ENCODE results near the gene SULF2. TPM values are rescaled to one million over a fixed set of nuclear protein-coding genes. Genes with fewer than 3 reads are reported as not detected.
A peak's percentile ranks its signal among the peaks of the same experiment; 100 is the strongest.

SULF2 gene
- total and polyA plus RNA-seq, 9 of the 15 experiments (the other 6 are each of a cell fraction or from before 2014, with no cell fraction given) = 0.33 TPM; not detected in 8

GRCh38 chr20:47620808-47621805 lies 164.2 kb downstream of the SULF2 start (continued):
- TF ChIP-seq STAT6 (CRISPR knock-in tag; IDR thresholded peaks at IDR 0.05) (no peak), RBFOX2 (IDR thresholded peaks at IDR 0.05; ENCODE audit: low read depth, low read length) (no peak), BRF2 (IDR thresholded peaks at IDR 0.05; ENCODE audit: borderline replicate concordance, insufficient read depth, insufficient read length) (no peak), IRF1 (CRISPR knock-in tag; IDR thresholded peaks at IDR 0.05; ENCODE audit: borderline replicate concordance) (no peak), C11orf30 (IDR thresholded peaks at IDR 0.05; ENCODE audit: low read depth) (0 out of 2 replicates have a peak, but pooled peaks have one; percentile 8), MCM7 (IDR thresholded peaks at IDR 0.05) (no peak), POLR2B (IDR thresholded peaks at IDR 0.05; ENCODE audit: low read depth, partially characterized antibody) (no peak), TEAD4 (IDR thresholded peaks at IDR 0.05; ENCODE audit: low read length) (peak; percentile 55), TEAD4 (CRISPR knock-in tag; IDR thresholded peaks at IDR 0.05; ENCODE audit: borderline replicate concordance) (no peak), CUX1 (CRISPR knock-in tag; IDR thresholded peaks at IDR 0.05) (0 out of 2 replicates have a peak, but pooled peaks have one; percentile 43), NR2C1 (IDR thresholded peaks at IDR 0.05) (no peak), NR2C1 (tag; IDR thresholded peaks at IDR 0.05) (no peak), TFAM (CRISPR knock-in tag; conservative IDR thresholded peaks at IDR 0.05) (no peak)
